T-cell (primary cell): ENCODE measurements around the gene PEMT. TPM values are rescaled to one million over a fixed set of nuclear protein-coding genes. Genes with fewer than 3 reads are reported as not detected.

Source experiments
- ATAC-seq, 4 experiments: fragments of 200-7000 bp in 3 of 4; fragments of 150-1000 bp in 1 of 4; cut with Tn5 transposase; replicated peaks in 1 of 4; 1 replicate in 3 of 4; 2 replicates in 1 of 4; pipeline ENCODE4 v1.10.0; 2021; ENCODE audit warnings: moderate library complexity in 3 of 4, mild to moderate bottlenecking in 2 of 4, moderate number of reproducible peaks in 1 of 4
- CTCF ChIA-PET, 2 donors: fragments of 300-600 bp; sonication (Branson Sonifier 250); formaldehyde crosslinking; loops; one replicate each; lab custom pipeline; 2022; ENCODE audit warnings: antibody characterized with exemption in 2 of 2; lab: Charles Lee
- POLR2A ChIA-PET, 2 donors: fragments of 300-600 bp; sonication (Branson Sonifier 250); formaldehyde crosslinking; loops; one replicate each; lab custom pipeline; 2022; ENCODE audit warnings: antibody characterized with exemption in 2 of 2; lab: Charles Lee
- DNase-seq, 35 experiments: peaks; one replicate each; pipeline versions ENCODE4 v3.0.0 to v3.0.0-alpha.2; 2013 to 2023
- H3K27ac ChIP-seq: one replicate; pipeline ENCODE4 v1.5.1; 2013; ENCODE audit warnings: low read length
- H3K27me3 ChIP-seq, 2 experiments: replicated peaks in 1 of 2; 1 replicate in 1 of 2; 2 replicates in 1 of 2; pipeline versions ENCODE4 v1.6.1 to v1.7.0; 2013; ENCODE audit warnings: low read length in 1 of 2, mixed read lengths in 1 of 2; ENCODE audit not compliant: control insufficient read depth in 2 of 2, insufficient read depth in 2 of 2; ENCODE audit errors: extremely low read depth in 1 of 2
- H3K36me3 ChIP-seq, 2 donors: 1 replicate in 1 of 2; 2 replicates in 1 of 2; pipeline versions ENCODE4 v1.6.1 to v1.7.0; 2013; ENCODE audit warnings: low read length in 1 of 2; ENCODE audit not compliant: control insufficient read depth in 2 of 2, insufficient read depth in 1 of 2; ENCODE audit errors: extremely low read depth in 1 of 2
- H3K4me1 ChIP-seq, 2 experiments: 1 replicate in 1 of 2; 2 replicates in 1 of 2; pipeline versions ENCODE4 v1.6.1 to v1.7.0; 2013; ENCODE audit warnings: low read length in 2 of 2, mixed read lengths in 1 of 2; ENCODE audit not compliant: insufficient read depth in 2 of 2, control insufficient read depth in 1 of 2; ENCODE audit errors: extremely low read depth in 1 of 2
- H3K4me3 ChIP-seq, 2 donors: 1 replicate in 1 of 2; 2 replicates in 1 of 2; pipeline versions ENCODE4 v1.5.1 to v1.7.0; 2013; ENCODE audit warnings: mild to moderate bottlenecking in 2 of 2, low read length in 1 of 2, moderate library complexity in 1 of 2; ENCODE audit not compliant: control insufficient read depth in 1 of 2; ENCODE audit errors: extremely low read depth in 1 of 2
- H3K9me3 ChIP-seq: 2 replicates; pipeline ENCODE4 v1.7.0; 2013
- H3K27ac Mint-ChIP-seq, 2 donors: one replicate each; pipeline ENCODE4 v1.8.0; 2020 to 2021; ENCODE audit warnings: mild to moderate bottlenecking in 2 of 2, mixed read lengths in 2 of 2
- H3K27me3 Mint-ChIP-seq, 2 donors: one replicate each; pipeline ENCODE4 v1.8.0; 2021 to 2022; ENCODE audit warnings: mixed read lengths in 2 of 2
- H3K36me3 Mint-ChIP-seq: one replicate; pipeline ENCODE4 v1.8.0; 2021; ENCODE audit warnings: mixed read lengths
- H3K4me1 Mint-ChIP-seq, 3 donors: one replicate each; pipeline ENCODE4 v1.8.0; 2020 to 2022; ENCODE audit warnings: mixed read lengths in 3 of 3, mild to moderate bottlenecking in 1 of 3
- H3K4me3 Mint-ChIP-seq, 3 donors: one replicate each; pipeline ENCODE4 v1.8.0; 2020 to 2022; ENCODE audit warnings: mild to moderate bottlenecking in 3 of 3, mixed read lengths in 3 of 3, moderate library complexity in 3 of 3
- H3K9me3 Mint-ChIP-seq, 3 donors: one replicate each; pipeline ENCODE4 v1.8.0; 2020 to 2022; ENCODE audit warnings: mixed read lengths in 3 of 3
- WGBS: methylation state at CpG from one replicate; pipeline ENCODE4 v1.1.5; 2013; ENCODE audit warnings: missing lambda C conversion rate; ENCODE audit not compliant: insufficient coverage; 5-methylcytosine and 5-hydroxymethylcytosine counted together
- total RNA-seq, 35 experiments: library from RNA in 6 of 35; stranded (reverse) in 6 of 35; fragments of 120-200 nt in 1 of 35; gene quantifications; one replicate each; pipeline versions ENCODE4 v1.2.1 to v1.2.4 and lab custom pipeline; 2013 to 2026

The PEMT gene
- total RNA-seq, 5 donors from 2014 or later (not counting 1 experiment from before 2014, with no cell fraction given), result 13.3 to 25.8 (median 14.6) TPM

DNA sequence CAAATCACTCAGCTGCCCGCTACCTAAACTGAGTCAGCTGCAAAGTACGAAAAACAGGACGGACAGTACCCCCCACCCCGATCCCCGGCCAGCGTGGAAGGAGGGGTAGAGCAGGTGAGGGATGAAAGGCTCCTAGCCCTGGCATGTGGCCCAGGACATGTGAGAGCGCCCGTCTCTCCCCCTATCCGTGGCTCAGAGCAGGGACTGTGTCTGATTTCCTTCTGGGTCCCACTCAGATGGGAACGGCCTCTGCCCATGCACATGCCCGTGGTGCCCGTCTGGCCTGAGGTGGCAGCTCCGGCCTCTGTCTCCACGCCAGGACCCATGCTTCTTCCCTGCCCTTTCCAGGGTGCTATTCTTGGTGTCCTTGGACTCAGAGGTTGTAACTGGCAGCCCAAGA, 65.1 kb downstream of the PEMT start:
- ATAC-seq (no peak), DNase-seq (no peak)
- Mint-ChIP-seq H3K4me3 (no peak overlapping the region), H3K36me3 (no peaks in the 10 kb centered on the region), H3K27ac (no peak overlapping the region), H3K4me1 (no peaks in the 10 kb centered on the region), H3K27me3 (no peaks in the 10 kb centered on the region), H3K9me3 (no peaks in the 10 kb centered on the region)
- no peak overlapping the region for H3K27ac ChIP-seq
- CTCF ChIA-PET, result no interaction called here
- peaks cover 0 to 3% of the 10 kb centered on the region in 2 experiments for H3K27me3 ChIP-seq
- H3K4me1 ChIP-seq, result no peaks in the 10 kb centered on the region
- POLR2A ChIA-PET, result no interaction called here
- WGBS, result 94% methylated on average over 12 of the region's 14 CpGs
- no peaks in the 10 kb centered on the region for H3K36me3 ChIP-seq
- H3K9me3 ChIP-seq, result no peaks in the 10 kb centered on the region
- H3K4me3 ChIP-seq, result no peak overlapping the region

DNA sequence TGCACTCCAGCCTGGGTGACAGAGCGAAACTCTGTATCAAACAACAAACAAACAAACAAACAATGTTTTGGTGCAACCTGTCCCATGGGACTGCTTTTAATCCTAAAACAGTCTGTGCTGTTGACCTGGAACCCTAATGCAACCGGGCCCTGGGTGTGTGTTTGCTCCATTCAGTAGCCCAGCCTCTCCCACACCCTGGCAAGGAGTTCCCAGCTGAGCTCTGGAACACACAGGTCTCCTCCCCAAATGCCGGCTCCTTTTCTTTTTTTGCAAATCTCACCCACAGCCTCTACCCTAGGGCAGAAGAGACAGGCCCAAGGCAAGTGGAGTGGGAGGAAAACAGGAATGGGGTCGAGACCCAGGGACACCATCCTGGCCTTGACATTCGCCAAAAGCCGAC, 65.6 kb downstream of the PEMT start:
- Histone ChIP-seq H3K27me3 (peaks cover 0 to 3% of the 10 kb centered on the region in 2 experiments), H3K36me3 (no peaks in the 10 kb centered on the region), H3K27ac (no peak overlapping the region), H3K4me1 (no peaks in the 10 kb centered on the region), H3K9me3 (no peaks in the 10 kb centered on the region), H3K4me3 (no peak overlapping the region)
- no peaks in the 10 kb centered on the region for H3K36me3 Mint-ChIP-seq
- H3K4me1 Mint-ChIP-seq, result no peaks in the 10 kb centered on the region
- CTCF ChIA-PET, result no interaction called here
- ATAC-seq (no peak), DNase-seq (no peak)
- POLR2A ChIA-PET, result no interaction called here
- H3K27ac Mint-ChIP-seq, result no peak overlapping the region
- H3K27me3 Mint-ChIP-seq, result no peaks in the 10 kb centered on the region
- H3K9me3 Mint-ChIP-seq, result no peaks in the 10 kb centered on the region
- 91% methylated on average over 2 of the region's 6 CpGs for WGBS
- no peak overlapping the region for H3K4me3 Mint-ChIP-seq

DNA sequence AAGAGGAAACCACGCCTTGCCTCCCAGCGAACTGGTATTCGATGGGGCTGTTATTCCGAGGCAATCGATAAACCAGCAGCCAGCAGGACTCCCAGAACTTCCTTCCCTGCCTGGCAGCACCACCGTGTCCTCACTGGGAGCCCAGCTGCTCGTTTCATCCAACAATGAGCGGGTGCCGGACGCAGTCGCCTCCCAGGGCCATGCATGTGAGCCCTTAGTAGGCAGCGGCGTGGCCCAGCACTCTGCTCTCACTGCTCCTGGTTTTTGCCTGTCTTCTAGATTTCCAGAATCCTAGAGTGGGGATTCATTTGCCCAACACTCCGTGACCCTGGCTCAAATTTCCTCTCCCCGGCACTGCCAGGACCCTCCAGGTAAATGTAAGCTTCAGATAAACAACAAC, 66.2 kb downstream of the PEMT start:
- no peak overlapping the region for H3K27ac ChIP-seq
- Mint-ChIP-seq H3K9me3 (no peaks in the 10 kb centered on the region), H3K4me3 (no peak overlapping the region), H3K27ac (no peak overlapping the region), H3K27me3 (no peaks in the 10 kb centered on the region), H3K36me3 (peaks cover under 1% of the 10 kb centered on the region), H3K4me1 (no peaks in the 10 kb centered on the region)
- POLR2A ChIA-PET, result no interaction called here
- CTCF ChIA-PET, result no interaction called here
- DNase-seq (no peak), ATAC-seq (no peak)
- WGBS, result 83% methylated on average over 14 of the region's 15 CpGs
- no peak overlapping the region for H3K4me3 ChIP-seq
- no peaks in the 10 kb centered on the region for H3K4me1 ChIP-seq
- H3K9me3 ChIP-seq, result no peaks in the 10 kb centered on the region
- no peaks in the 10 kb centered on the region for H3K36me3 ChIP-seq
- H3K27me3 ChIP-seq, result peaks cover 0 to 3% of the 10 kb centered on the region in 2 experiments

DNA sequence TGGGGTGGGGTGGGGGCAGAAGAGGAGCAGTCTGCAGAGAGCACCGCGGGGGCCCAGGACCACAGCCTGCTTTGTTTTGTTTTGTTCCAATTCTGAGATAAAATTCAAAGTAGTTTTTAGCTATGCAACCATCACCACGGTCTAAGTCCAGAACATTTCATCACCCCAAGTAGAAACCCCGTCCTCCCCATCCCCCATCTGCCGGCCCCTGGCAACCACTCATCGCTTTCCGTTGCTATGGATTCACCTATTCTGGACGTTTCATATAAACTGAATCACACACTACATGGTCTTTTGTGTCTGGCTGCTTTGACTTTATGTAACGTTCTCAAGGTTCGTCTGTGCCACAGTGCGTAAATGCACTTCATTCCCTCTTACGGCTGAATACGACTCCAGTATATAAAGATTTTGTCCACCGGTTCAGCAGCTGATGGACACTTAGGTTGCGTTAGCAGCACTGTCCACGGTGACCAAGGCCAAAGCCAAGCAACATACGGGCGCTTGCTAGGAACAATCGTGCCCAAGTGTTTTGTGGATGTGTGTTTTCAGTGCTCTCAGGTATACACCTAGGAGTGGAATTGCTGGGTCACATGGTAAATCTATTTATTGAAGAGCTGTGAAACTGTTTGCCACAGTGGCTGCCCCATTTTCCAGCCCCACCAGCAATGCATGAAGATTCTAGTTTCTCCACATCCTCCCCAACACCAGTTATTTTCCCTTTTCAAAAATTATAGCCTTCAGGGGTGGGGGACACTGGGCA, 67.6 kb downstream of the PEMT start:
- Mint-ChIP-seq H3K4me1 (no peaks in the 10 kb centered on the region), H3K4me3 (no peak overlapping the region), H3K27ac (no peak overlapping the region), H3K36me3 (peaks cover 3% of the 10 kb centered on the region), H3K9me3 (no peaks in the 10 kb centered on the region), H3K27me3 (no peaks in the 10 kb centered on the region)
- ChIA-PET POLR2A (interaction anchor here in 1 of 2 donors (0.7 kb wide), 1 partner anchor 756 kb away, joined by 10 read pairs; no protein-coding TSS in a partner anchor), CTCF (no interaction called here)
- ATAC-seq (no peak), DNase-seq (no peak)
- Histone ChIP-seq H3K27ac (no peak overlapping the region), H3K4me1 (no peaks in the 10 kb centered on the region), H3K4me3 (no peak overlapping the region), H3K27me3 (peaks cover 0 to 3% of the 10 kb centered on the region in 2 experiments), H3K36me3 (no peaks in the 10 kb centered on the region), H3K9me3 (no peaks in the 10 kb centered on the region)
- WGBS, result 93% methylated on average over 16 of the region's 19 CpGs

DNA sequence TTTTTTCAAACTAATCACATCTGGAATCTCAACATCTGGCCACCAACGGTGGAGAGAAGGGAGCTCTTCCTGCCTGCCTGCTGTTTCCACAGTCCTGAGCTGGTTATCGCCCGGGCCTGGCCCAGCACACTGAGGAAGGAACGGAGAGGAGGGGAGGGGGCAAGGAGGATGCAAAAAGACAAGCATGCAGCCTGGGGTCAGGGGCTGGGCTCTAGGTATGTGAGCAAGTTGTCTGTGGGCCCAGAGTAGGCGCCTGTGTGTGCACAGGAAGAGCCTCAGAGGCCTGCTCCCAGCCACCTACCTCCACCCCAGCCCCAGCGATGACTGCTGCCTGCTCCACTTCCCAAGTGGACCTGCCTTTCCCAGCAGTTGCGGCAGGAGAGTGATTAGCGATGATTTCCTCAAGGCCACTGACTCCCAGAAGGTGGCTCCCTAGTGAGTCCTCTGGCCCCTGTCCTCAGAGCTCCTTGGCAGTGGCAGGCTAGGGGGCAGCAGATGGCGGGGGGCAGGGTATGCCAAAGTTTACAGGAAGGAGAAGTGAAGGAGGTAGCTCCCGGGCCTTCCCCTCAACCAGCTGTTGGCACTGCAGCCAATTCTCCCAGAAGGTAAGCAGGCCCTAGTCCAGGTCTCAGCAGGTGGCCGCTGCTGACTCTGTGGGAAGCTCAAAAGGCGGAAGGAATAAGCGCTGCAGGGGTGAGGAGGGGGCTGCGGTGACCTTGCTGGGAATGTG, 68.3 kb downstream of the PEMT start:
- ChIA-PET POLR2A (interaction anchor here in 1 of 2 donors (0.5 to 0.7 kb wide), 2 partner anchors 50 to 756 kb away, joined by 5 to 10 read pairs; no protein-coding TSS in a partner anchor), CTCF (no interaction called here)
- DNase-seq, result no peak
- Histone ChIP-seq H3K9me3 (no peaks in the 10 kb centered on the region), H3K27me3 (no peaks in the 10 kb centered on the region), H3K4me1 (no peaks in the 10 kb centered on the region), H3K4me3 (no peak overlapping the region), H3K27ac (no peak overlapping the region), H3K36me3 (no peaks in the 10 kb centered on the region)
- H3K9me3 Mint-ChIP-seq, result no peaks in the 10 kb centered on the region
- H3K36me3 Mint-ChIP-seq, result peaks cover 3% of the 10 kb centered on the region
- no peak overlapping the region for H3K27ac Mint-ChIP-seq
- ATAC-seq, result no peak
- no peak overlapping the region for H3K4me3 Mint-ChIP-seq
- no peaks in the 10 kb centered on the region for H3K27me3 Mint-ChIP-seq
- no peaks in the 10 kb centered on the region for H3K4me1 Mint-ChIP-seq
- WGBS, result 57% methylated on average over 5 of the region's 14 CpGs

DNA sequence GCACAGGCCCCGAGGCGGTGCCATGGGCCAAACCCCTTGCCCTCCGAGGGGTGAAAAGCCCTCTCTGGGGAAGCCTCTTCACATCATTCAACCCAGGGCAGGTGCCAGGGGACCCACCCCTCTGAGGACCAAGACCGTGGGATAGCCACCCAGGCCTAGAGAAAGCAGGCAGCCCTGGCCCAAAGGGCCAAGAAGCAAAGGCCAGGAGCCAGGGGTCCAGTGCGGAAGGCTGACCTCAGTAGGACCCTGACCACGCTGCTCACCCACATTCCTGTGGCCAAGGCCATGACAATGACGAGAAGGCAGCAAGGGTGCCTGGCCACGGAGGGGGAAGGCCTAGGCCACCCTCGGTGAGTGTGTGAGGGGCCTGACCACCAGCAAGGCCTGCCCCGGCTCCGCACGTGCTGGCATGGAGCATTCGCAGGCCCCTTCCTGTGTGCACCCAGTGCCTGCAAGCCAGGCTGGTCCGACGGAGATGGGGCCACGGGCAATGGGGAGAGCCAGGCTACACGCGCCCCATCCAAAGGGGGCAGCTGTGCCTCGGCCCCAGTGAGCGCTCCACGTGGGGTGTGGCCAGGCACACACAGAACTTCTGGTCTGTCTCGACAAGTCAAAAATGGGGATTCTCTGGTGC, 70.8 kb downstream of the PEMT start:
- no peak for DNase-seq
- 90% methylated on average over 19 of the region's 22 CpGs for WGBS
- CTCF ChIA-PET, result no interaction called here

More for the DNA sequence above, 70.8 kb downstream of the PEMT start:
- Histone ChIP-seq H3K4me3 (no peak overlapping the region), H3K9me3 (no peaks in the 10 kb centered on the region), H3K27ac (no peak overlapping the region), H3K36me3 (no peaks in the 10 kb centered on the region), H3K27me3 (no peaks in the 10 kb centered on the region), H3K4me1 (no peaks in the 10 kb centered on the region)
- peaks cover 3% of the 10 kb centered on the region for H3K36me3 Mint-ChIP-seq
- H3K4me1 Mint-ChIP-seq, result no peaks in the 10 kb centered on the region
- no peaks in the 10 kb centered on the region for H3K9me3 Mint-ChIP-seq
- ATAC-seq, result no peak
- H3K4me3 Mint-ChIP-seq, result no peak overlapping the region
- POLR2A ChIA-PET, result interaction anchor here in 1 of 2 donors (0.6 kb wide), 1 partner anchor 360 kb away, joined by 3 read pairs; no protein-coding TSS in a partner anchor
- no peaks in the 10 kb centered on the region for H3K27me3 Mint-ChIP-seq
- no peak overlapping the region for H3K27ac Mint-ChIP-seq
